Epidermal melanocyte (primary cell): ENCODE results near the gene LSP1.

Experiments used
- DNase-seq: peaks from one replicate; pipeline ENCODE4 v3.0.0; 2011; ENCODE audit warnings: low spot score; ENCODE audit not compliant: insufficient read length

The LSP1 gene

DNA sequence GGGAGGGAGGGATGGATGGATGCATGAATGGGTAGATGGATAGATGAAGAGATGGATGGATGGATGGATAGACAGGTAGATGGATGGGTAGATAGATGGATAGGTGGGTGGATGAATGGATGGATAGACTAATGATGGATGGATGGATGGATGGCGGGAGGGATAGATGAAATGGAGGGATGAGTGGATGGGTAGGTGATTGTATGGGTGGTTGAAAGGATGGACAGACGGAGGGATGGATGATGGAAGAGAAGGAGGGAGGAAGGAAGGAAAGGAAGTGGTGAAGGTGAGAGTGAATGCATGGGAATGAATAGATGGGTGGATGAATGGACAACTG, 62.9 kb downstream of the LSP1 start:
- no peak for DNase-seq

DNA sequence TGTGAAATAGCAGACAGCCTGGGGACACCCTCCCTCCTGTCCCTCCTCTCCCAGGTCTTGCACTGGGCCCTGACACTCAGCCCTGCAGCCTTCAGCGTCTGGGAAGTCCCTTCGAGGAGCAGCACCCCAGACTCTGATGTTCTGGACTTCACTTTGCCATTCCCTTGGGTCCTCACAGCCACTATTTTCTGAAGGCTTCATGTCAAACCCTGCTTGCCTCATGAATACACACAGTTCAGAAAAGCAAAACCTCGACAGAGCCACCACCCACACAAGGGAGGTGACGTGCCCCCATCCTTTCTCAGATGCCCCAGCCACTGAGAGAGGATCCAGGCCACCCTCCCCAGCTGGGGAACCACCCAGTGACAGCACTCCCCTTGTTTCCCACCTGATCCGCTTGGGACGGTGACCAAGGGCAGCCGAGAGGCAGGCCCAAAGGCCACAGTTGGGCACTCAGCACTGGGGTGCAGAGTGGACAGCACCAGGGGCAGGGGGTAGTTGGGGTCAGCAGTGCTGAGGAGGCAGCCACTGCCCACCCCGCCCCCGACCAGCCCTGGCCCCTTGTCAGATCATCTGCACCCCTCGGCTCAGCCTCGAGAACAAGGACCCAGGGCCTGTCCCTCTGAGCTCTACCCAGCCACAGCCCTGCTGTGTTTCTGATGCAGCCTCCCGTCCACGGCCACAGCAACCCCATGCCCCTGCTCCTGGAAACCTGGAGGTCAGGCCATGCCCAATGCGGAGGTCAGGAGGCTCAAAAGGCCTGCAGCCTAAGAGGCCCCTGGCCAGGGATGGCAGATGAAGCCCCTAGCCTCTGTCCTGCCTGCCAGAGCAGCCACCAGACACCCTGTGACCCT, 63.5 kb downstream of the LSP1 start:
- no peak for DNase-seq

DNA sequence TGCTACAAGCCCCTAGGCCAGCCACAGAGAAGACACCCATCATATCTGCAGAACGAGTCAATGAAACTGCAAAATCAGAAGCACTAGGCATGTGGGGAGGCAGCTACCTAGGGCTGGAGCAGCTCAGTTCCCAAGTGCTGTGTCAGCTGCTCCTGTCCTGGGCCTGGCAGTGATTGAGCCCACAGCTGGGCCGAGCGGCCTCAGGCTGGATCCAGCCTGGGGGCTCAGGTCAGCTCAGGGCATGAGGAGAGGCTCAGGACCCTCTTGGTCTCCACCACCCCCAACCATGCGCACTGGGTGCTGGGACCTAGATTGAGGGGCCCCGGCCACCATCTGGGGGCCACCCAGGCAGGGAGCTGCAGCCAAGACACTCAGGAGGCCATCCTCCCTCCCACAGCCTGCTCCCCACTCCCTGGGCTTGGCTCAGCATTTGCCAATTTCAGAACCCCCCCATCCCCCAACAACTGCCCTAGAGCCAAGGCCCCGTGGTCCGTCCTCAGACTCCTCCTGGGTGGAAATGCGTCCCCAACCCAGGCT, 64.2 kb downstream of the LSP1 start:
- DNase-seq: no peak

DNA sequence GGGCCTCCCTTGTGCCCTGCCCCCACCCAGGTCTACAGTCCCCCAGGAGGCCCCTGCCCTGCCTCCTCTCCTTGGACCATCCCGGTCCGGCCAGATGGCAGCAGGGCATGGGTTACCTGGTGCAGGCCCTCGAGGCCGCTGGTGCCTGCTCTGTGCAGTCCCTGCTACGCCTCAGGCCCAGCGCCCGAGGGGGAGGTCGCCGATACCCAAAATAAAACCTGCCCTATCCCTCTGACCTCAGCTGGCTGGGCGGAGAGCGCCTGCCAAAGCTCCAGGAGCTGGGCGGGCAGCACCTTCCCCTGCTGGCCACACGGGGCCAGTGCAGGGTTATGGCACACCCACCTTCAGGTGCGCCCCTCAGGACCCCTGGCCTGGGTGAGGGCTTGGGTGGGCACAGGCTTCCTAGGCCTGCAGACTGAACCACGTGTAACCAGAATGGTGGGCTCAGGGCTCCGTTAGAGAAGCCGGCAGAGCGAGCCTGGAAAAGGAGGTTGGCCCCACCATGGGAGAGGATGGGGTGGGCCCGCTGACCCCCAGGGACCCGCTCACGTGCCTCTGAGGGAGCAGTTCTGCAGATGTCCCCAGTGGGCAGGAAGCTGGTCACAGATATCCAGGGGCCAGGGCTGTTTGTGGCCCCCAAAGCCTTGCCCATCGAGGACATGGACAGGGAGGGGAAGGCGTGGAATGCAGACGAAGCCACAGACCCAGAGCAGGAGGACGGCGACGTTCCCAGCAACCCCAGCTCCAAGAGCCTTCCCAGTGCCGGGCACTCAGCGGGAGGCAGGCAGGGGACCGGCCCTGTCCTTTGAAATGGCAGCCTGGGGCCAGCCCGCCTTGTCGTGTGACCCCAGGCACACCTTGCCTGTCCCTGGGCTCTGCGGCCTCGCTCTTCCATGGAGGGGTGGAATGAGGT, 64.9 kb downstream of the LSP1 start:
- no peak for DNase-seq

DNA sequence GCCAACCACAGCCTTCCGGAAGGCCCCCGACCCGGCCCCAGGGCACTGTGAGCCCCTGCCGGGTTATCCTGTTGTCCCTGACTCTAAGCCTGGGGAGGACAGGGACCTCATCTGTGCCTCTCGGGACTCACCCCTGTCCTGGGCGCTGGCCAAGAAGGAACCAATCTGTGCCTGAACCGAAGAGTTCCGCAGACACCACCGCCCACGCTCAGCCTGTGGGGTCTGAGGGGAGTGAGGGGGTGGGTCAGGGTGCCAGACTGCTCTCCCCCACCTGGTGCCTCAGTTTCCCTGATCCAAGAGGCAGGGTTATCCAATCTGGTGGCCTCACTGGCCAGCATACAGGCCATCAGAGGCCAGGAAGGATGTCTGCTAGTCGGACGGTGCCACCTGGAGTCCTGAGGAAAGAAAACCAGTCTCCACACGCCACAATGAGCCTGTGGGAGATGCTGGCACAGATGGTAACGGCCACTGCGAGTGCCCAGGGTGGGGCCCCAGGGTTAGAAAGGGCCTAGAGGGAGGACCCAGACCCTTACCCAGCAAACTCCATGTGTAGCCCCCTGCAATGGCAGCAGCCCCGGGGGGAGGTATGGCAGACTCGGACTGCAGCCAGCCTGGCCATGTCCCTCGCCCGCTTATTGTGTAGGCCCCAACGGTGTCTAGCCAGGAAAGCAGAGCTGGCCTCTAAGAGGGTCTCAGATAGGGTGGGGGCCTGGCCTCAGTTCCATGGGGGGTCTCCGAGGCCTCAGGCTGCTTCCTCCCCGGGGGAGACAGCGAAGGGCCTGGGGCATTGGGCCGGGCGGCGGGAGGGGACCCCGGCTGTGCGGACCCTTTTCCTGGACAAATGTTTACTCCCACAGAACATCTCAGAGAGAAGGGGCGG, 65.8 kb downstream of the LSP1 start:
- no peak for DNase-seq

DNA sequence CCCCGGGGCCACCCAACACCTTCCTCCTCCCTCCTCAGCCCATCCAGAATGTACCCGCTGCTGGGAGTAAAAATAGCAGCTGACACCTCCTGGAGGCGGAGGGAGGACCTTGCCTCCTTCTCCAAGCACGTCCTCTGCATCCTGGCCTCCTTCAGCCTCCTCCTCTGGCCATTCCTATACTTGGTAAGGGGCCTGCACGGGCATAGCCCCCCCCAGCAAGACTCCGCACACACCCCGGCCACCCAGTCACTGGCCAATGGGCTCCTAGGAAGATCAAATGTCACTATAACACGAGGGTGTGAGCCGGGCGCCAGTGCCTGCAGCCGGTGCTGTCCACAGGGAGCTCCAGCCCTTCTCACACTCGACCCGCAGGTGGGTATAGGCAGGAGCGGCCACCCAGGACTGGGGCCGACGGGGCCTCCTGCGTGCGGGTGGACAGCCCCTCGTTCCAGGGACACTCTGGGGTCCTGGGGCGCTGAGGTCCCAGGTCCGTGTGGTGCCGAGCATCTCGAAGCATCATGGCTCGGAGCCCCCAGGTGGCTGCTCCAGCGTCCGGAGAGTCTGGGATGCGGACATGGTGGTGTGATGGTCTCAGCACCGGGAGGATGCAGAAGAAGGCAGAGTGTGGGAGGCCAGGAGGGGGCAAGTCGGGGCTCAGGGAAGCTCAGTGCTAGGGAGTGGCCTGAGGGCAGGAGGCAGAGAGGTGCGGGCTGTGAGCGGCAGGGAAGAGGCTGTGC, 66.7 kb downstream of the LSP1 start, which contains the start of gene TNNT3:
TSS of gene TNNT3 (plus strand) at position 313 of the 737 bp plus-strand sequence. CDS start 3,172 bp downstream, outside the sequence.
- no peak for DNase-seq

DNA sequence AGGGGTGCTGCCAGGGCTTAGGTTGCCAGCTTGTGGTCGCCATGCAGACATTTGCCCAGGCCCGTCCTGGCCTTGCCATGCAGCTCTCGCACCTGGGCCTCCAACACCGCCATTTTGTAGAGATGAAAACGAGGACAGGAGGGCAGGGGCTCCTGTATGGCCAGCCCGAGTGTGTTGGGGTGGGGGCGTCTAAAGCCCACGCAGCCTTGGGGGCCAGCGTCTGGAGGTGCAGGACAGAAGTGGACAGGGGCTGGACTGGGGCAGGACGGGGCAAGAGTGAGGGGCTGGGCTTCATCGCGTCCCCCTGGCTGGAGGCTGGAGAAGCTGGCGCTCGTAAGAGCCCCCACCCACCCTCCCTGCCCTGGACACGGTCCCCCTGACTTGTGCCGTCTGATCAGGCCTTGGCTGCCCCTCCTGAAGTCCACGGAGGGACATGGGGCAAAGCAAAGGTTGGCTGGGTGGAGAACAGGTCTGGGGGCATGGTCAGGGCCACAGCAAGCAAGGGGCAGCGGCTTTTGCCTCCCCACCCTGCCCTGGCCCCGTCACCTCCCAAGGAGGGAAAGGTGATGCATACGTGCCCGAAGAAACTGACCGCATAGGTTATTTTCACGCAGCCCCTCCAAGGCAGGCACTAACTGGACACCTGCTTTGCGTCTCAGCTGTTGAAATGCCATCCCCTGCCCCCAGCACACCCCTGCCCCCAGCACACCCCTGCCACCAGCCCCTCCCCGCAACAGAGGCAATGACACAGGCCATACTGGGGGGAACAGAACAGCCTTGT, 67.4 kb downstream of the LSP1 start:
- DNase-seq: no peak

DNA sequence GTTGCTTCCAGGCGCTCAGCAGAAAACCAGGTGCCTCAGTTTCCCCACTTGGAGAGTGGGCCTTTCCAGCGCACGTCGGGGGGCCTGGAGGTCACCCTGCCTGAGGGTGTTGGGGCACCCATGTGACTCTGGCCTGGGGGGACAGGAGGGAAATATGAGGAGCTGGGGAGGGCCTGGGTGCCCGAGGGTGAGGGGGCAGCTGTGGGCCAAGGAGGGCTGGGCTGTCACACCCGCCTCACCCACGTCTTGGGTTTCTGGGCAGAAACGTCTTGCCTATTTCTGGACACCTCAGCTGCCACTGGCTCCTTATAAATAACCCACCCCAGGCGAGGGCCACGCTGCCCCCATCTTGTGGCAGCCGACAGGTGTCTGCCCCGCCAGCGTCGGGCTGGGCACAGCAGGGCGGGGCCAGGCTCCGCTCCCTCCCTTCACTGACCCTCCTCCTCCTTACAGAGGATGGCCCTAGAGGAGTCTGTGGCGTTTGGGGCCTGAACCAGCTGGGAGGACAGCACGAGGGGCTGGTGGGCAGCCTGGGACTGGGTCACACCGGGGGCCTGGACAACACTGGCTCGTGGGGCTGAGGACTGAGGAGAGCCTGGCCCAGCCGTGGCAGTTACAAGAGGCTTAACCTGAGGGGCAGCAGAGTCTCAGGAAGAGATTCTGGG, 68.2 kb downstream of the LSP1 start:
- DNase-seq: no peak

DNA sequence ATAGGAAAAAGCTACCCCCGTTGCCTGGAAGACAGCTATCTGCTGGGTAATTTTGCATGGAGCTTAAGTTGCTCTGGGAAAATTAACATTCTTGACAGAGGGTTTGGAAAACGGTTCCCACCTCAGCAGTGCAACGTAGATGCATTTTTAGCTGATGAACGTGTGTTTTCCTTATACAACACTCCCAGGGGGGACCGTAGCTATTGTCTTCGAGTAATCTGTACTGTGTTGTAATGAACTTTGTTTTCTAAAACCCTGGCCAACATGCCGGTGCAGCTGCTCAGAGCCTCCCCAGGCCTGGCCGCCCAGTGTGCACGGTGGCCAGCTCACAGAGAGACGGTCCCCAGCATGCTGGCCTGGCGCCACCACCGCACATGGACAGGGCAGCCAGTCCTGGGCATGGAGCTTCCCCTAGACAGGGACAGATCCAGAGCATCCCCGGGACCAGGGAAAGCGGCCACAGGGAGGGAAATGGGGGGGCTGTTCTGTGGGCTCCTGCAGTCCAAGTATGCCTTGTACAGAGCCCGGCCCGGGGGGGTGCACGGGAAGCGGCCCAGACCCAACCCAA, 68.8 kb downstream of the LSP1 start:
- no peak for DNase-seq

DNA sequence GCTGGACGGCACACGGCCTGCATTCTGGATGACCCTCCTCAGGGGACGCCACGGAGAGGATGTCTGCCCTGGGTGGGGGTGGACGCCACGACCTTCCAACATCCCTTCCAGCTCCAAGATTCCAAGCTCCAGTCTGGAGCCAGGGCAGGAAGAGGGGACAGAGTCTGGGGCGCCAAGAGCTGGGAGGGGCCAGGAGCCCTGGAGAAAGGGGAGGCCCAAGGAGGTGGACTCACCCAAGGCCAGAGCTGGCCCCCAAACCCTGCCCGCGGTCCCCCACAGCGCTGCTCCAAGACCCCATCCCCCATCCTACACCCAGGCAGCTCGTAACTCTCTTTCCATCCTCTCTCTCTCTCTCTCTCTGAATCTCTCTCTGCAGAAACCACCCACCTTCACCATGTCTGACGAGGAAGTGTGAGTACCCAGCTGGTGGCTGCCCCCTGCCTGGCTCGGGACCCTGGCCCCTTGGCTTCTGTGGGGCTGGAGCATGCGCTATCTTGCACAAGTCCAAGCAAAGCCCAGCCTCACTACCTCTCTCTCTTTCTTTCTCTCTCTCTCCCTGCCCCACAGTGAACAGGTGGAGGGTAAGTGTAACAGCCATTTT, 69.7 kb downstream of the LSP1 start:
- DNase-seq: no peak

DNA sequence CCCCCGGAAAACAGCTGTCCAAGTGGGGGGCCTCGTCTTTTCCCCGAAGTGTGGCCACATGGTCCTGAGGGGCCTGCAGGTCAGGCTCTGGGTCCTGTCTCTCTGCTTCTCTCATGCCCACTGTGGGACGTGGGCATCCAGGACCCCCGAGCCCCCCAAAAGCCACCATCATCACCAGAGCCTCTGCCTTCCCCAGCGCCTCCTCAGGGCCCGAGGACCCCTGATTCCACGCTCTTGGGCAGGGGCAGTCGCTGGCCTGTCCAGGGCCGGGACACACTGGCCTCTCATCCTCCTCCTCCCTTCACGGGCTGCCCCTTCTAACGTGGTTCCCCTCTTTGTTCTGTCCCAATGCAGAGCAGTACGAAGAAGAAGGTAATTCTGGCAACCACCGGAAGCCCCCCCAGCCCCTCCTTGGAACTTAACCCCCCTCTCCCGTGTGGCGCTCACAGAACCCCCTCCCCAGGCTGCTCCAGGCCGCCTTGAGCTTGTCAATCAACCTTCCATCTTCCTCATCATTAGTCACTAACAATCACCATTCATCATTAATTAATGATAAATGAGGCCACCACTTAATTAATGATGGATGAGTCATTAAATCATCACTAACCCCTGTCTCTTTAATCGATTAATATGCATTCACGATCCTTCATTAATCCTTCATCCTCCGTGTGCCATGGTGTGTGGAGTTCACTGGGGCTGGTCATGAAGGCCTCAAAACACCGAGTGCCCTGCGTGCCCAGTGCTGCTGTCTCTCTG, 70.5 kb downstream of the LSP1 start:
- DNase-seq: no peak

DNA sequence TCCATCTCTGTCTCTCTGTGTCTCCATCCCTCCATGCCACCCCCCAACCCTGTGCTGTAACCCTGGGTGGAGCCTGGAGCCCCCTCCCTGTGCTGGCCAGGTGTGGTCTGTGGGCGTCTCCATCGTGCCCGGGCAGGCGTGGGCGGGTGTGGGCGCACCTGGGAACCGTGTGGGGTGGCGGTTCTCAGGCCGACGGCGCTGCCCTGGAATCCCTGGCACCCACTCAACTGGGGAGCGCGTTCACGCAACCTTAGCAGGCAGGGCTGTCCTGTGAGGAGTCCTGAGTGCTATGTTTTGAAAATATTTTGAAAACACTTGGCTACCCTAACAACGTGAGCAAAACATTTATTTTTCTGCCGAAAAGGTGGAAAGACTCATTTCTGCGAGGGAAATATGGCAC, 71.3 kb downstream of the LSP1 start:
- no peak for DNase-seq

DNA sequence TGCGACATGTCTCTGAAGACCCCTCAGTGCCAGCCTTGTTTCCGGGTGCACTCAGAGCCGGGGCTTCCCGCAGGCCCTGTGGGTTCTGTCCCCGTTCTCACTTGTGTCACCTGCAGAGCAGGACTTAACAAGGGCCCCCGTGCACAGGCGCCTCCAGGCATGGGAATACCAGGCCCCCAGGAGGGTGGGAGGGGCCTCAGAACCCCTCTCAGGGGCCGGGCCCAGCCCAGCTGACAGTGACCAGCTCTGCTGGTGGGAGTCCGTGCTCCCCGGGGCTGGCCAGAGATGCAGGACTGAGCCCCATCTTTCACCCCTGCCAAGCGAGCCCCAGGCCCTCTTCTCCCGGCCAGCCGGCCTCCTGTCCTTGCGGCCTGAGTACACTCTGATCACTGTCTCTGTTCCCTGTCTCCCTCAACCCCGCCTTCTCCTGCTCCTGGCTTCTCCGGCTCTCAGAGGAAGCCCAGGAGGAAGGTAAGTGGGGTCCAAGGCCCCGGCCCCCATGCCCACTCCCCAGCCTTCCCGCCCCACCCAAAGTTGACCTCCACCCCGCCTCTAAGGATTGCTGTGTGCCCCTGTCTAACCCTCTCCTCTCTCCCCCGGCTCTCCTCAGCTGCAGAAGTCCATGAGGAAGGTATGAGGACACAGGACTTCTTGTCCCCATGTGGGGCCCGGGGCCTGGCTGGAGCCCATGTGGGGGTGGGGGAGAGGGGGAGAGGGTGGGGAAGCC, 71.9 kb downstream of the LSP1 start:
- no peak for DNase-seq

DNA sequence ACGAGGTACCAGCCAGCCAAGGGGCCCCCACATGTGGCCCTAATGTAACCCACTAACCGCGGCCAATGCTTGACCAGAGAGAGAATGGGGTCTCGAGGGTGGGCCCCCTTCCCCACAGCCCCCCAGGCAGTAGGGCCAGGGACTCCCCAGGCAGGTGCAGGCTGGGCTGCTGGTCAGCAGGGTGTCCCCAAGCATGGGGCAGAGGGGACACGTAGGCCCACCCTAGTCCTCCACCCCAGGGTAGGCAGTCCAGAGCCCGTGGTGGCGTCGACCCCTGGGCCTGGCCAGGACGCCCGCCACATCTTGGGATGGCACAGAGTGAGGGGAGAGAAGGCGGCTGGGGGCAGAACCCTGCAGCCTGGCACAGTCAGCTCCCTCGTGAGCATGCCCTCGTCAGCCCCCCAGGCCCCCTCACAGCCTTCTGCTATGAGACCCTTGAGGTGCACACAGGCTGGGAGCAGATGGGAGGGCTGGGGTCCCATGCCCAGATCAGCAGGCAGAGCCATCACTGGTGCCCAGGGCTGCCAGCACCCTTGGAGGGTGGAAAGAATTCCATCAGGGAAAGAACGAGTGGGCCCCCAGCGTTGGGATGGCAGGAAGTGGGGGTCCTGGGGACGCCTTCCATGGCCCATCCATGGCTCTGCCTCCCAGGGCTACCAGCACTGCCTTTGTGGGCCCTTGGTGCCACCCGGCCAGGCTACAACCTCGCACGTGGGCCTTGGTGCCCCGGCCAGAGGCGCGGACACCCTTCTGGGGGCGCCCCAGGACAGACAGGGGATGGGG, 72.7 kb downstream of the LSP1 start:
- no peak for DNase-seq

DNA sequence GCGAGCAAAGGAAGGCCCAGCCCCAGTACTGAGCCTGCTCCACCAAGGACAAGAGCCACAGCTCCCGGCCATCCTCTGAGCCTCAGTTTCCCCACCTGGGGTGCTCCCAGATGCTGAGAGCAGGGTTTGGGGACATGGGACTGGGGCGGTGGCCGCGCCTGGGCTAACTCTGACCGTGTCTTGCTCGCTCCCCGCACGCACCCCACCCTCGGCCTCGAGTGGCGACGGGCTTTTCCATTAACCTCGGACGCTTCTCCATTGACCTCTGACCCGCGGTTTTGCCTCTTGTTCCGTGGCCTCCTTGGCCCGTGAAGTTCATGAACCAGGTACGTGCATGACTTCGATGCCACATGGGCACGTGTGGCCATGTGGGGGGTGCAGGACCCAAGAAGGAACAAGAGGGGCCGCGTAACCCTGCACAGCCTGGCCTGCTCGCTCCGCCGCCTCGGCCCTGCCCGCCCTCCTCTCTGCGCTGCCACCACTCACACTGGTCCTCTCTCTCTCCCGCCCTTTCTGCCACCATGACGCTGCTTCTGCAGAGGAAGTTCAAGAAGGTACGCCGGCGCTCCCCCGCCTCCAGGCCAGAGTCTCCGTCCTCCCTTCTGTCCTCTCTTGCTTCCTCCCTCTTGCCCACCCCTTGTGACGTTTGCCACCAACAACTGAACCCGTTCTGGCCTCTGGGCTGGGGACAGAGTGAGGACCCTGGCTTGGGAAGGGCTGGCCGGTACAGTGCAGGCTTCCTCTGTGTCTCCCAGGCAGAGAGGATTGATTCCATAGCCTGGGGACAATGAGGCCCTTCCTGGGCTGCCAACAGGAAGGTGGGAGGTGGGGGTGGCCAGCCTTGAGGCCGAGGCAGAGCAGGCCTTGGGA, 73.5 kb downstream of the LSP1 start:
- no peak for DNase-seq
